Epidermal melanocyte (primary cell): ENCODE measurements around the gene TNK2.
"Not testable (repeated sequence)": the region's sequence is repeated elsewhere in the genome, so short reads cannot be mapped to it uniquely, and the experiment has no call there.

Experiments used
- DNase-seq: peaks from one replicate; pipeline ENCODE4 v3.0.0; 2011; ENCODE audit warnings: low spot score; ENCODE audit not compliant: insufficient read length

TNK2 gene

GRCh38 chr3:195824425-195825190 is 83.7 kb downstream of the TNK2 start:
- DNase-seq, result not testable (repeated sequence)

DNA sequence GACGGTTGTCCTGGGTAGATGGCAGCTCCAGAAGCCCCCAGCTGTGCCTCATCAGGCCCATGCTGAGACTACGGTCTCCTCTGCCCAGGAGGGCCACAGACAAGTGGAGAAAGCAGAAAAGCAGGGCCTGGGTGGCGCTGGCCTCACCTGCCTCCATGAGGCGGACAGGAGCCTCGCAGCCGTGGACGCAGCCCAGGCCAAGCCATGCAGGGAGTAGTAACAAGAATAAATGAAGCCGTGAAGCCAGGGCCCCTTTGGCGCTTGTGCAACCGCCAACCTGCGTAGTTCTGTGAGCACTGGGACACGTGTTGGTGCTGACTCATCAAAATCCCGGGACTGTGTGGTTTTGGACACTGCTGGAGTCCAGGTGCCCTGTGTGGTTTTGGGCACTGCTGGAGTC is 84.4 kb downstream of the TNK2 start:
- no peak for DNase-seq

- no peak for DNase-seq
These were observed 85.1 kb downstream of the TNK2 start for GRCh38 chr3:195823280-195823679.

DNA sequence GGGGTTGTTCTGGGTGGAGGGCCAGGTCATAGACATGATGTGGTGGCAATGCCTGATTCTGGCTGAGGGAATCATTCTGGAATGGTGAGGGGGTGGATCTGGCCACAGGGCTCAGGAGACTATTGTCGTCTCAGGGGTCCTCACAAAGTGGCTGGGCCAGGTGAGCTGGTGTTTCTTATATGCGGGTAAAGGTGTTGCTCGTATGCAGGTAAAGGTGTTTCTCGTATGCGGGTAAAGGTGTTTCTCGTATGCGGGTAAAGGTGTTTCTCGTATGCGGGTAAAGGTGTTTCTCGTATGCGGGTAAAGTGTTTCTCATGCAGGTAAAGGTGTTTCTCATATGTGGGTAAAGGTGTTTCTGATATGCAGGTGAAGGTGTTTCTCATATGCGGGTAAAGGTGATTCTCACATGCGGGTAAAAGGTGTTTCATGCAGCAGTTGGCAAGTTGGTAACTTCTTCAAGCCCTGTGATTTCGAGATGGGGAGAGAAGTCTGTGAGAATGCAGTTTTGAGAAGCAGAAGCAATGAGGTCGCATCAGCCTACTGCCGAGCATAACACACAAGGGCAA is 86.1 kb downstream of the TNK2 start:
- DNase-seq, result no peak

- no peak for DNase-seq
These were observed 86.8 kb downstream of the TNK2 start for GRCh38 chr3:195821403-195822130.

DNA sequence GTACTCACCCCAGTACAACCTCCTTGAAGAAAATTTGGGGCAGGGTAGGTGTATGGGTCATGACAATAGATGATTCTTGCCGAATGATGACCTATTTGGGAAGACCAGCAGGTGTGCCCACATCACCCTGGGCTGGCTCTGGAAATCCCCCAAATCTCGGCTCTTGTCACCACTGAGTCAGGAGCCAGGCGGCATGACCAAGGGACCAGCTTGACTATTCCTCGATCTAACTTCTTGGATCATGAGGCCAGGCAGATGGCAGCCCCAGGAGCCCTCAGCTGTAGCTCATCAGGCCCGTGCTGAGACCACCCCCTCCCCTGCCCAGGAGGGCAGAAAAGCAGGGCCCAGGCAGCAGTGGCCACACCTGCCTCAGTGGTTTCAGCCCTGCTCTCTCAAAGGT is 87.5 kb downstream of the TNK2 start:
- DNase-seq, result no peak

- DNase-seq, result no peak
These were observed 88.2 kb downstream of the TNK2 start for GRCh38 chr3:195820186-195820585.

DNA sequence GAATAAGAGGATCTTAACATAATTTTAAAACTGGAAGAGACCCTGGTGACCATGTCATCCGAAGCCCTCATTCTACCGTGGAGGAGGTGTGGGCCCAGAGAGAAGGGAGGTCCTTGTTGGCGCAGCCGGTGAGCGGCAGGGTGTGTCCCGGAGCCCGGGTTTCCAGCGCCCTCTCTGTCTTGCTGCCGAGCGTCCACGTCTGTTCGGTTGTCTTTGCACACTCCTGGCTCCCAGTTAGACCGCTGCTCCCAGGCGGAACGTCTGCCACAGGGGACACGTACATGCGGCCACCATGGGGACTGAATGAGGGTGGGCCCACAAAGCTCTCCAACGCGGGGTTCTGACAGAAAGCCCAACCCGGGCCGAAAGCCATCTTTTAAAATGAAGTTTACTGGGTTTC is 90.0 kb downstream of the TNK2 start:
- DNase-seq, result no peak

DNA sequence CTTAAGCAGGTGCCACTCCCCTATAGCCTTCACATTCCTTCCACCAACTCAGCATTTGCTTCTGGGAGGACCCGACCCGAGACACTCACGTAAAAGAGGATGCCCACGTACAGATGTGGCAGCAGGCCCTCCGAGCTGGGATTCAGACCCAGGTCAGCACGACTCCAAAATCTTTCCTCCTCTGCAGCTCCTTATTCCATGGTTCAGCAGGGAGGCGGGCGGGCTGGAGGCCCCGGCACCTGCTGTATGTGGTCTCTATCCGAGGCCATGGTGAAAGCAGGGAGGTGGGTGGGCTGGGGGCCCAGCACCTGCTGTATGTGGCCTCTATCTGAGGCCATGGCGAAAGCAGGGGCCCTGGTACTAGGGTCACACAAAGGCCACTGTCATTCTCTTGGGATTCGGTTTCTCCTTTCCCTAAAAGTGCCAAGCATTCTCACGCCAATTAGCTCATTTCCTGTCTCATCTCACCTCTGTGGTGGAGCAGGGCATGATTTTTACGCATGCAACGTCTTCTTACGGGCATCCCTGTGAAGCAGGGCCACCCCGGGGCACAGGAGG is 90.7 kb downstream of the TNK2 start:
- no peak for DNase-seq

GRCh38 chr3:195816276-195816913 is 92.0 kb downstream of the TNK2 start:
- not testable (repeated sequence) for DNase-seq

- DNase-seq, result no peak
These were observed 93.1 kb downstream of the TNK2 start for GRCh38 chr3:195815169-195815771.

- no peak for DNase-seq
These were observed 94.3 kb downstream of the TNK2 start for GRCh38 chr3:195813916-195814640.
